Activated CD8-positive, alpha-beta T cell treated with anti-CD3 and anti-CD28 coated beads for 36 hours (primary cell): ENCODE data around the gene PTOV1. TPM values are rescaled to one million over a fixed set of nuclear protein-coding genes. Genes with fewer than 3 reads are reported as not detected.

ENCODE experiments used
- ATAC-seq: fragments of 200-7000 bp; cut with Tn5 transposase; one replicate; pipeline ENCODE4 v1.10.0; 2021; ENCODE audit warnings: mild to moderate bottlenecking, moderate library complexity
- CTCF ChIA-PET: fragments of 350-600 bp; sonication (Branson Sonifier 250); formaldehyde crosslinking; loops from one replicate; lab custom pipeline; 2021; ENCODE audit warnings: antibody characterized with exemption; lab: Charles Lee
- POLR2A ChIA-PET: fragments of 350-600 bp; sonication (Branson Sonifier 250); formaldehyde crosslinking; loops from one replicate; lab custom pipeline; 2021; ENCODE audit warnings: antibody characterized with exemption; lab: Charles Lee
- DNase-seq: peaks from one replicate; pipeline ENCODE4 v3.0.0-alpha.2; 2020
- H3K27ac Mint-ChIP-seq: one replicate; pipeline ENCODE4 v1.8.0; 2021; ENCODE audit warnings: mild to moderate bottlenecking, mixed read lengths
- H3K27me3 Mint-ChIP-seq: one replicate; pipeline ENCODE4 v1.8.0; 2021; ENCODE audit warnings: mixed read lengths
- H3K36me3 Mint-ChIP-seq: one replicate; pipeline ENCODE4 v1.8.0; 2021; ENCODE audit warnings: low read depth, mixed read lengths
- H3K4me1 Mint-ChIP-seq: one replicate; pipeline ENCODE4 v1.8.0; 2021; ENCODE audit warnings: low read depth, mixed read lengths
- H3K4me3 Mint-ChIP-seq: one replicate; pipeline ENCODE4 v1.8.0; 2021; ENCODE audit warnings: mild to moderate bottlenecking, moderate library complexity, mixed read lengths
- H3K9me3 Mint-ChIP-seq: one replicate; pipeline ENCODE4 v1.8.0; 2021; ENCODE audit warnings: mixed read lengths
- intact Hi-C: fragments of 100-400 bp; cut with micrococcal nuclease; formaldehyde crosslinking; loops from one replicate; pipeline ENCODE4 v1.10.0; 2022
- total RNA-seq, 2 experiments: library from RNA; stranded (reverse); gene quantifications; one replicate each; pipeline ENCODE4 v1.2.3, GENCODE V29; 2021
- TF ChIP-seq, protein P1 (sequence below): fragments of 200-600 bp; IDR thresholded peaks from one replicate; pipeline ENCODE4 v1.8.0; 2022; ENCODE audit warnings: antibody characterized with exemption, mild to moderate bottlenecking

PTOV1 gene
- total RNA-seq, 2 experiments from 2014 or later = 87.4 to 88.5 TPM

DNA sequence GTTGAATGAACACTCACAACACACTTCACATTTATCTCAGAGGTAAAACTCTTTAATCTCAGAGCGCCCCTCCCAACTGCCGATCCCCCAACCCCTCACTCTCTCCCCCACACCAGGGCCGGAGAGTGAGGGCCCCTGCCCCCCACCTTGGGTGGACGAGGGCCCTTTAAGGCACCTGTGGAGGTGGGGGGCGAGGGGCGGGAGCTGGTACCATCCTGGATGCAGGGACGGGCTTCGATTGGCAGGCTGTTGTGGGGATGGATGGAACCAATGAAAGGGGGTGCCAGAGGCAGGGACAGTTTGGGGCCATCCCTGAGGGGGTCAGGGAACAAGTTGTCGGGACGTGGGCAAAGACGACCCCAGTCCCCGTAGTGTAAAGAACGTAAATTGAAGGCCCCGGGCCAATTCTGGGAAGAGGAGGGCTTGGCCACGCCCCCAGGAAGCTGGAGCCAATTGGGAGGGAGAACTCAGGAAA, 18.1 kb downstream of the PTOV1 start:
- H3K36me3 Mint-ChIP-seq = peaks cover 27% of the 10 kb centered on the region
- DNase-seq (no peak), ATAC-seq (peak; percentile 21)
- H3K4me1 Mint-ChIP-seq = peaks cover 45% of the 10 kb centered on the region
- H3K27ac Mint-ChIP-seq = no peak overlapping the region
- H3K27me3 Mint-ChIP-seq = no peaks in the 10 kb centered on the region
- ChIA-PET CTCF (interaction anchor here (0.8 to 1.6 kb wide), 5 partner anchors 19 to 68 kb away, joined by 3 to 6 read pairs (median 3); partner anchors contain the start of genes ATF5 and PTOV1), POLR2A (interaction anchor here (0.7 to 2.1 kb wide), 9 partner anchors 8 to 279 kb away, joined by 3 to 9 read pairs (median 5); partner anchors contain the start of genes AKT1S1, ATF5, PRR12 and TBC1D17)
- H3K9me3 Mint-ChIP-seq = no peaks in the 10 kb centered on the region
- no peak overlapping the region for H3K4me3 Mint-ChIP-seq
- intact Hi-C loops = no loop called here
- TF ChIP-seq, protein P1, sequence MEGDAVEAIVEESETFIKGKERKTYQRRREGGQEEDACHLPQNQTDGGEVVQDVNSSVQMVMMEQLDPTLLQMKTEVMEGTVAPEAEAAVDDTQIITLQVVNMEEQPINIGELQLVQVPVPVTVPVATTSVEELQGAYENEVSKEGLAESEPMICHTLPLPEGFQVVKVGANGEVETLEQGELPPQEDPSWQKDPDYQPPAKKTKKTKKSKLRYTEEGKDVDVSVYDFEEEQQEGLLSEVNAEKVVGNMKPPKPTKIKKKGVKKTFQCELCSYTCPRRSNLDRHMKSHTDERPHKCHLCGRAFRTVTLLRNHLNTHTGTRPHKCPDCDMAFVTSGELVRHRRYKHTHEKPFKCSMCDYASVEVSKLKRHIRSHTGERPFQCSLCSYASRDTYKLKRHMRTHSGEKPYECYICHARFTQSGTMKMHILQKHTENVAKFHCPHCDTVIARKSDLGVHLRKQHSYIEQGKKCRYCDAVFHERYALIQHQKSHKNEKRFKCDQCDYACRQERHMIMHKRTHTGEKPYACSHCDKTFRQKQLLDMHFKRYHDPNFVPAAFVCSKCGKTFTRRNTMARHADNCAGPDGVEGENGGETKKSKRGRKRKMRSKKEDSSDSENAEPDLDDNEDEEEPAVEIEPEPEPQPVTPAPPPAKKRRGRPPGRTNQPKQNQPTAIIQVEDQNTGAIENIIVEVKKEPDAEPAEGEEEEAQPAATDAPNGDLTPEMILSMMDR = no peak

DNA sequence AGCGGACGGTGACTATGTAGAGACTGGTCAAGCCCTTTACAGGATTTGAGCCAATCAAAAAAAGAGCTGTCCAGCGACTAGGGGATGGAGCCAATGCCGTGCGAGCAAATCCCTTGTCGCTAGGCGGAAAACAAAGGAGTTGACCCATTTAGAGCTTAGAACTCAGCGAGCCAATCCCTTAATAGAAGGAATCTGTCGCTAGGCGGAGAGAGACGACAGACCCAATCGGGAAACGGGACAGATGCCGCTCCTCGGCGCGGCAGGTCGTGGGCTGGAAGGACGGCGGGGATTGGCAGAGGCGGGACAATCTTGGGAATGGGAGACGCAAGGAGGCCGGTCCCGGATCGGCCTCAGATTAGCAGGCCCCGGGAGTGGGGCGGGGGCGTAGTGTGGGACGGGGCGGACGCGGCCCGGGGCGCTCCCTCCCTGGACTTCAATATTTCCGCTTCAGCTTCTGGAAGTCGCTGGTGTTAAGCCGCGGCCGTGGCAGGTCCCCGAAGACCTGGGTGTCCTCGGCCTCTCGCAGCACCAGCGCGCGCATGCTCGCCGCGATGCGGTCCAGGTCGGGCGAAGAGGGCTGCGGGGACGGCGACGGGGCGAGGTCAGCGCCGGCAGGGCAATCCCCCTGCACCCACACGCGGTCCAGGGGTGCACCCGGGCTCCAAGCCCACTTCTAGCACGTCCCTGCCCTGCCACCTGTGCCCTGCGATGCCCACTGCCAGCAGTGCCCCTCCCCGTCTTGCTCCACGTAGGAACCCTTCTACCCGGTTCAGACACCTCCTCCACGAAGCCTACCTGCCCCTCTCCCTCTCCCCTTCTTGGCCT, 18.7 kb downstream of the PTOV1 start:
- DNase-seq = peak; percentile 95
- H3K4me3 Mint-ChIP-seq = no peak overlapping the region
- TF ChIP-seq, protein P1 = no peak
- no peak overlapping the region for H3K27ac Mint-ChIP-seq
- H3K36me3 Mint-ChIP-seq = peaks cover 21% of the 10 kb centered on the region
- H3K4me1 Mint-ChIP-seq = peaks cover 45% of the 10 kb centered on the region
- no peaks in the 10 kb centered on the region for H3K9me3 Mint-ChIP-seq
- no peaks in the 10 kb centered on the region for H3K27me3 Mint-ChIP-seq
- intact Hi-C loops = loop anchor here (10.0 kb wide), 1 partner anchor 55 kb away; the partner anchor contains the start of genes ATF5 and NUP62
- ATAC-seq = peak; percentile 82
- CTCF ChIA-PET = interaction anchor here (0.8 to 1.6 kb wide), 5 partner anchors 19 to 68 kb away, joined by 3 to 6 read pairs (median 3); partner anchors contain the start of genes ATF5 and PTOV1
- POLR2A ChIA-PET = interaction anchor here (0.7 to 2.1 kb wide), 9 partner anchors 8 to 279 kb away, joined by 3 to 9 read pairs (median 5); partner anchors contain the start of genes AKT1S1, ATF5, PRR12 and TBC1D17

DNA sequence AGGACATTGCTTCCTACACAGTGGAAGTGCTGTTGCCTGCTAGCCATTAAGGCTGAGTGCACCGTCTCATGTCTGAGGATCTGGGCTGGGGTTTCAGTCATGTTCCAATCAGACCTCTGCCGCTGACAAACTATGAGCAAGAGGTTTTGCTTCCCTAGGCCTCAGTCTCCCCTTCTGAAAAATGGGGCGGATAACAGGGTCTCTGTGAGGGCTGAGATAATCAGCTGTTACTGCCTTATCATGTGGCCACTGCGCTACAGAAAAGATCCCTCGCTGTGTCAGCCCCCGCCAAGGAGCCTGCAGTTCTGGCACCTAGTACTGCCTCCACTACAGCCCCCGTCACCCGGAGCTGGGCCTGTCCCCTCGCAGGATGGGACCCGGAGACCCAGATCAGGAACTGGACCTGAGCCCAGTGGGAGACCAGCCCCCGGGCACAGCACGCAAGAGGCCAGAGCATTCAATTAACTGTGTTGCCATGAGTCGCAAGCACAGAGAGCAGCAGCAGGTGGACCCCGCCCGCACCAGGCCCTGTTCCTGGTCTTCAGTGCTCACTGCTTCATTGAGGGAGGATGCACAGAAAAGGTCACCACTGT, 19.4 kb downstream of the PTOV1 start:
- Mint-ChIP-seq H3K9me3 (no peaks in the 10 kb centered on the region), H3K4me3 (no peak overlapping the region), H3K27ac (no peak overlapping the region), H3K36me3 (peaks cover 14% of the 10 kb centered on the region), H3K27me3 (no peaks in the 10 kb centered on the region), H3K4me1 (peaks cover 41% of the 10 kb centered on the region)
- DNase-seq (peak; percentile 26), ATAC-seq (no peak)
- TF ChIP-seq, protein P1 = no peak
- CTCF ChIA-PET = no interaction called here
- POLR2A ChIA-PET = interaction anchor here (1.1 to 2.1 kb wide), 4 partner anchors 19 to 41 kb away, joined by 4 to 9 read pairs (median 6); partner anchors contain the start of gene PTOV1
- intact Hi-C loops = loop anchor here (10.0 kb wide), 1 partner anchor 54 kb away; the partner anchor contains the start of genes ATF5 and NUP62

DNA sequence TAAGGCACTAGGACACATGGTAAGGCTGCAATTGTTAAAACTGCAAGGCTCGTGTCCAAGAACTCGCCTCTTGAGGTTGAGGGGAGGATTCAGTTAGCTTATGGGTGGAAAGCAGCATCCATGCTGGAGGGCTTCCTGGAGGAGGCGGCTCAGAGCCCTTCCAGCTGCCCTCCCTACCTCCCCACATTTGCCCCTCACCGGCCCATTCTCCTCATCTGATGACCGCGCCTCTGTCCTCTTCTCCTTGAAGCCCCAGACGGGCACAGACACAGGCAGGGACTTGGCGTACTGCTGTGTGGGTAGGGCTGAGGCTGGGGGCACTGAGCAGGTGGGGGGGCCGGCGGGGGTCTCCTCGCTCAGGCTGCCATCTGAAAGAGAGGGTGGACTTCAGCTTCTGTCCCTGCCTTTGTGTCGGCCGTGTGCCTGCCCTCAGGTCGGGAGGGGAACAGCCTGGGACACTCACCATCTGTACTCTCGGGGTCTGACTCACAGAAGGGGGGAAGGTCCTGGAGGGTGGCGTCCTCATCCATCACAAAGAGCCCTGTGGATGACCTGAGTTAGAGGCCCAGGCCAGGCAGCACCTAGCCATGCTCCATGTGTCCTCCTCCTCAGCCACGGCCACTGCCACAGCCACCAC, 20.5 kb downstream of the PTOV1 start:
- H3K9me3 Mint-ChIP-seq = no peaks in the 10 kb centered on the region
- peak overlapping the region; percentile 28 for H3K27ac Mint-ChIP-seq
- H3K36me3 Mint-ChIP-seq = peaks cover 6% of the 10 kb centered on the region
- H3K27me3 Mint-ChIP-seq = no peaks in the 10 kb centered on the region
- peaks cover 32% of the 10 kb centered on the region for H3K4me1 Mint-ChIP-seq
- ChIA-PET POLR2A (interaction anchor here (2.1 kb wide), 1 partner anchor 20 kb away, joined by 6 read pairs; the partner anchor contains the start of gene PTOV1), CTCF (no interaction called here)
- intact Hi-C loops = loop anchor here (10.0 kb wide), 1 partner anchor 53 kb away; the partner anchor contains the start of genes ATF5 and NUP62
- DNase-seq = no peak
- no peak for ATAC-seq
- TF ChIP-seq, protein P1 = no peak
- no peak overlapping the region for H3K4me3 Mint-ChIP-seq
